MCF 10A (cell line): ENCODE results near the gene LTF. TPM values are rescaled to one million over a fixed set of nuclear protein-coding genes. Genes with fewer than 3 reads are reported as not detected.

ENCODE experiments used
- BruUV-seq: library from RNA; stranded (reverse); fragments of 400-500 nt; replicated peaks from 2 replicates; lab custom pipeline; 2021; lab: Mats Ljungman, UMichigan
- CTCF ChIA-PET: fragments of 300-600 bp; sonication (Branson Sonifier 250); formaldehyde crosslinking; extraction: SDS; loops from one replicate; lab custom pipeline; 2021; ENCODE audit warnings: antibody characterized with exemption, inconsistent platforms; lab: Yijun Ruan, JAX
- POLR2A ChIA-PET: fragments of 300-600, 350-650 bp; sonication (Branson Sonifier 250); formaldehyde crosslinking; extraction: SDS; loops from one replicate; lab custom pipeline; 2020; ENCODE audit warnings: antibody characterized with exemption, inconsistent platforms; lab: Yijun Ruan, JAX
- DNase-seq: peaks from one replicate; pipeline ENCODE4 v3.0.0-alpha.2; 2018; ENCODE audit not compliant: unreplicated experiment
- H3K27ac Mint-ChIP-seq: one replicate; pipeline ENCODE4 v1.8.0; 2022; ENCODE audit warnings: mild to moderate bottlenecking, low read depth, mixed read lengths; ENCODE audit not compliant: unreplicated experiment
- H3K27me3 Mint-ChIP-seq: one replicate; pipeline ENCODE4 v1.8.0; 2022; ENCODE audit warnings: mixed read lengths; ENCODE audit not compliant: insufficient read depth, unreplicated experiment
- H3K36me3 Mint-ChIP-seq: one replicate; pipeline ENCODE4 v1.8.0; 2022; ENCODE audit warnings: mild to moderate bottlenecking, moderate library complexity, mixed read lengths; ENCODE audit not compliant: insufficient read depth, unreplicated experiment
- H3K4me1 Mint-ChIP-seq: one replicate; pipeline ENCODE4 v1.8.0; 2022; ENCODE audit warnings: mixed read lengths; ENCODE audit not compliant: insufficient read depth, unreplicated experiment
- H3K4me3 Mint-ChIP-seq: one replicate; pipeline ENCODE4 v1.8.0; 2022; ENCODE audit warnings: mild to moderate bottlenecking, moderate library complexity, mixed read lengths; ENCODE audit not compliant: unreplicated experiment
- H3K9me3 Mint-ChIP-seq: one replicate; pipeline ENCODE4 v1.8.0; 2022; ENCODE audit warnings: mixed read lengths; ENCODE audit not compliant: unreplicated experiment
- intact Hi-C: fragments of 100-400 bp; cut with micrococcal nuclease; formaldehyde crosslinking; loops from 2 replicates; pipeline ENCODE4 v1.14.1; 2022
- total RNA-seq: library from RNA; stranded (reverse); gene quantifications from 2 replicates; pipeline ENCODE4 v1.2.3, GENCODE V29; 2022
- TF ChIP-seq, protein P1 (sequence below): fragments of 200-600 bp; IDR thresholded peaks from one replicate; pipeline ENCODE4 v1.8.0; 2022; ENCODE audit warnings: antibody characterized with exemption, mild to moderate bottlenecking; ENCODE audit not compliant: unreplicated experiment

Gene LTF
- total RNA-seq, 1 experiment from 2014 or later, result not detected

GRCh38 chr3:46479696-46480095, 15.0 kb upstream of the LTF start:
- intact Hi-C loops, result no loop called here
- H3K4me3 Mint-ChIP-seq, result no peak overlapping the region
- no TSS peak for BruUV-seq

DNA sequence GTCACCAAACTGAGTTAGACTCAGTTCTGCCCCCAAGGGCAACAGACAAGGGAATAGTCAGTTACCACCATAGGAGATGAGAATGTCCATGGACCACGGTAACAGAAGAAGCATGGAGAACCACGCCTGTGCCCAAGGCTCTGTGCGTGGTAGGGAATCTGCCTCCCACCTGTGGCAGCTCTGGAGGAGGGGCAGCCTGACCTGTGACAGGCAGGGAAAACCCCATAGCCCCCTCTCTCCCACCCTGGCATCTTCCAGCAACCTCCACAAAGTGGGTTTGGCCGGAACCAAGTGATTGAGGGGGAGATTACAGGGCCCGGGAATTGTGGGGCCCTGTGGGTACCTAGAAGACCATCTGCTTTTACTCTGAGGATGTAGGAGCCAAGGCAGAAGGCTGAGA, 14.3 kb upstream of the LTF start:
- TF ChIP-seq, protein P1, sequence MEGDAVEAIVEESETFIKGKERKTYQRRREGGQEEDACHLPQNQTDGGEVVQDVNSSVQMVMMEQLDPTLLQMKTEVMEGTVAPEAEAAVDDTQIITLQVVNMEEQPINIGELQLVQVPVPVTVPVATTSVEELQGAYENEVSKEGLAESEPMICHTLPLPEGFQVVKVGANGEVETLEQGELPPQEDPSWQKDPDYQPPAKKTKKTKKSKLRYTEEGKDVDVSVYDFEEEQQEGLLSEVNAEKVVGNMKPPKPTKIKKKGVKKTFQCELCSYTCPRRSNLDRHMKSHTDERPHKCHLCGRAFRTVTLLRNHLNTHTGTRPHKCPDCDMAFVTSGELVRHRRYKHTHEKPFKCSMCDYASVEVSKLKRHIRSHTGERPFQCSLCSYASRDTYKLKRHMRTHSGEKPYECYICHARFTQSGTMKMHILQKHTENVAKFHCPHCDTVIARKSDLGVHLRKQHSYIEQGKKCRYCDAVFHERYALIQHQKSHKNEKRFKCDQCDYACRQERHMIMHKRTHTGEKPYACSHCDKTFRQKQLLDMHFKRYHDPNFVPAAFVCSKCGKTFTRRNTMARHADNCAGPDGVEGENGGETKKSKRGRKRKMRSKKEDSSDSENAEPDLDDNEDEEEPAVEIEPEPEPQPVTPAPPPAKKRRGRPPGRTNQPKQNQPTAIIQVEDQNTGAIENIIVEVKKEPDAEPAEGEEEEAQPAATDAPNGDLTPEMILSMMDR, result no peak
- no peak for DNase-seq
- ChIA-PET POLR2A (no interaction called here), CTCF (no interaction called here)
- Mint-ChIP-seq H3K4me1 (peaks cover 15% of the 10 kb centered on the region), H3K4me3 (no peak overlapping the region), H3K27ac (no peak overlapping the region), H3K36me3 (no peaks in the 10 kb centered on the region), H3K27me3 (peaks cover 49% of the 10 kb centered on the region), H3K9me3 (peaks cover 17% of the 10 kb centered on the region)
- BruUV-seq, result no TSS peak
- intact Hi-C loops, result no loop called here

More at GRCh38 chr3:46479696-46480095, 15.0 kb upstream of the LTF start:
- peaks cover 15% of the 10 kb centered on the region for H3K4me1 Mint-ChIP-seq
- peaks cover 42% of the 10 kb centered on the region for H3K27me3 Mint-ChIP-seq
- no peak for DNase-seq
- TF ChIP-seq, protein P1, result no peak
- no peak overlapping the region for H3K27ac Mint-ChIP-seq
- POLR2A ChIA-PET, result no interaction called here
- H3K36me3 Mint-ChIP-seq, result no peaks in the 10 kb centered on the region
- peaks cover 11% of the 10 kb centered on the region for H3K9me3 Mint-ChIP-seq
- CTCF ChIA-PET, result interaction anchor here (0.7 to 1.4 kb wide), 2 partner anchors 9 to 10 kb away, joined by 3 to 4 read pairs; no protein-coding TSS in a partner anchor

DNA sequence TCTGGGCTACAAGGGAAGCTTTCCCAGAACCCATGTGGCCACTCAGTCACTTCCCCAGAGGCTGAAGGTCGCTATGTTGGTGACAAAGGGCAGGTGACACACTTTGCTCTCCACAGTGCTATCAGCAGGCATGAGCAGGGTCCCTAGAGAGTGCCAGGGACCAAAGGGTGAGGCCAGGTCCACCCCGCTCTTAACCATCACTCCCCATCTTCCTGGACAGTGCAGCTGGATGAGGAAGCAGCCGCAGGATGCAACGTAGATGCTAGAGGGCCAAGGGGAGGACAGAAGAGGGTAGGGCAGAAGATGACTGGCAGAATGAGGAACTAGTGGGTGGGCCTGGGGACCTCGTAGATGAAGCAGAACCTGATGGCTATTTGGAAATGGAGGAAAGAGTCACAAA, 13.6 kb upstream of the LTF start:
- Mint-ChIP-seq H3K36me3 (no peaks in the 10 kb centered on the region), H3K27ac (no peak overlapping the region), H3K4me1 (peaks cover 13% of the 10 kb centered on the region), H3K4me3 (no peak overlapping the region), H3K27me3 (peaks cover 56% of the 10 kb centered on the region), H3K9me3 (peaks cover 18% of the 10 kb centered on the region)
- intact Hi-C loops, result no loop called here
- no peak for DNase-seq
- POLR2A ChIA-PET, result no interaction called here
- TF ChIP-seq, protein P1, result no peak
- no TSS peak for BruUV-seq
- CTCF ChIA-PET, result interaction anchor here (1.9 kb wide), 1 partner anchor 11 kb away, joined by 11 read pairs; no protein-coding TSS in a partner anchor

- H3K9me3 Mint-ChIP-seq, result peaks cover 18% of the 10 kb centered on the region
- CTCF ChIA-PET, result interaction anchor here (1.9 kb wide), 1 partner anchor 11 kb away, joined by 11 read pairs; no protein-coding TSS in a partner anchor
- intact Hi-C loops, result no loop called here
- no peak for DNase-seq
- peaks cover 7% of the 10 kb centered on the region for H3K4me1 Mint-ChIP-seq
- no TSS peak for BruUV-seq
- POLR2A ChIA-PET, result no interaction called here
- H3K4me3 Mint-ChIP-seq, result no peak overlapping the region
- H3K36me3 Mint-ChIP-seq, result no peaks in the 10 kb centered on the region
- H3K27me3 Mint-ChIP-seq, result peaks cover 62% of the 10 kb centered on the region
- TF ChIP-seq, protein P1, result no peak
- H3K27ac Mint-ChIP-seq, result no peak overlapping the region
Measured at GRCh38 chr3:46477756-46478155, 13.1 kb upstream of the LTF start.
